Spleen (tissue), 7 donors: ENCODE results near the gene NPIPB4.
"Not testable (repeated sequence)": the region's sequence is repeated elsewhere in the genome, so short reads cannot be mapped to it uniquely, and the experiment has no call there.

Source experiments
- POLR2A ChIP-seq, 3 donors: fragments of 450-650 bp; IDR thresholded peaks; one replicate each; pipeline ENCODE4 v1.5.1; 2017; ENCODE audit warnings: antibody characterized with exemption in 3 of 3, mild to moderate bottlenecking in 1 of 3
- POLR2AphosphoS5 ChIP-seq, 3 donors: sonication (generic); formaldehyde crosslinking; IDR thresholded peaks; one replicate each; pipeline ENCODE4 v1.5.1; 2017; ENCODE audit warnings: antibody characterized with exemption in 3 of 3
- TF ChIP-seq, protein P1 (sequence below), 11 experiments: fragments of 200-600 bp in 7 of 11; fragments of 450-650 bp in 4 of 11; sonication (generic) in 4 of 11; IDR thresholded peaks in 8 of 11; conservative IDR thresholded peaks in 3 of 11; 1 replicate in 7 of 11; 2 replicates in 4 of 11; pipeline versions ENCODE4 v1.4.0 to v1.8.0; 2016 to 2021; ENCODE audit warnings: antibody characterized with exemption in 11 of 11, inconsistent platforms in 4 of 11, mild to moderate bottlenecking in 1 of 11
- donor health status: DM: no; HTN: no; CAD: no; lungs with moderate emphysema.
- donor health status: DM: no; HTN: no; CAD: no.
- donor health status: DM: no; HTN: no; CAD: no.

- TF ChIP-seq, protein P1, sequence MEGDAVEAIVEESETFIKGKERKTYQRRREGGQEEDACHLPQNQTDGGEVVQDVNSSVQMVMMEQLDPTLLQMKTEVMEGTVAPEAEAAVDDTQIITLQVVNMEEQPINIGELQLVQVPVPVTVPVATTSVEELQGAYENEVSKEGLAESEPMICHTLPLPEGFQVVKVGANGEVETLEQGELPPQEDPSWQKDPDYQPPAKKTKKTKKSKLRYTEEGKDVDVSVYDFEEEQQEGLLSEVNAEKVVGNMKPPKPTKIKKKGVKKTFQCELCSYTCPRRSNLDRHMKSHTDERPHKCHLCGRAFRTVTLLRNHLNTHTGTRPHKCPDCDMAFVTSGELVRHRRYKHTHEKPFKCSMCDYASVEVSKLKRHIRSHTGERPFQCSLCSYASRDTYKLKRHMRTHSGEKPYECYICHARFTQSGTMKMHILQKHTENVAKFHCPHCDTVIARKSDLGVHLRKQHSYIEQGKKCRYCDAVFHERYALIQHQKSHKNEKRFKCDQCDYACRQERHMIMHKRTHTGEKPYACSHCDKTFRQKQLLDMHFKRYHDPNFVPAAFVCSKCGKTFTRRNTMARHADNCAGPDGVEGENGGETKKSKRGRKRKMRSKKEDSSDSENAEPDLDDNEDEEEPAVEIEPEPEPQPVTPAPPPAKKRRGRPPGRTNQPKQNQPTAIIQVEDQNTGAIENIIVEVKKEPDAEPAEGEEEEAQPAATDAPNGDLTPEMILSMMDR (IDR thresholded peaks at IDR 0.05 in 8 of 11, conservative IDR thresholded peaks at IDR 0.05 in 3 of 11), result not testable (repeated sequence)
- not testable (repeated sequence) for TF ChIP-seq POLR2AphosphoS5, POLR2A (IDR thresholded peaks at IDR 0.05)
These were observed 34.3 kb downstream of the NPIPB4 start for GRCh38 chr16:21823258-21823657.
